NCI-H2107 (cell line): ENCODE data around the gene HASPIN.

Source experiments
- DNase-seq: peaks from one replicate; lab custom pipeline; 2025; lab: John Stamatoyannopoulos, UW

Gene HASPIN

DNA sequence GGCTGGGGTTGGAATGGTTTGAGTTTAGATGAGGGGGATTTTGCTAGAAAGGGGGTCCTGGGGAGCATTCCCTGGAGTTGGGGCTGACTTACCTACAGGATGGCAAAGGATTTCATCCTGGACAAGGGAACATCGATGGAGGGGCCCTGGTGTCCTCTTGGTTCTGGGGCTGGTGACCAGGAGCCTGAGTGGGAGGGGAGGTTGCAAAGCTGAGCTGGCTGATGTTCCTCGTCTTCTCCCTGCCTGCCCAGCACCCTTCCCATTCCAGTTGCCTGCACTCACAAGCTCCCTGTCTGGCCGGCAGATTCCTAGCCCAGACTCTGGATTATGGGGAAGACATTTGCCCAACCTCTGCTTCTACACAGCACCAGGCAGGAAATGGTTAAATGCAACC is 40.1 kb downstream of the HASPIN start:
- DNase-seq, result no peak

DNA sequence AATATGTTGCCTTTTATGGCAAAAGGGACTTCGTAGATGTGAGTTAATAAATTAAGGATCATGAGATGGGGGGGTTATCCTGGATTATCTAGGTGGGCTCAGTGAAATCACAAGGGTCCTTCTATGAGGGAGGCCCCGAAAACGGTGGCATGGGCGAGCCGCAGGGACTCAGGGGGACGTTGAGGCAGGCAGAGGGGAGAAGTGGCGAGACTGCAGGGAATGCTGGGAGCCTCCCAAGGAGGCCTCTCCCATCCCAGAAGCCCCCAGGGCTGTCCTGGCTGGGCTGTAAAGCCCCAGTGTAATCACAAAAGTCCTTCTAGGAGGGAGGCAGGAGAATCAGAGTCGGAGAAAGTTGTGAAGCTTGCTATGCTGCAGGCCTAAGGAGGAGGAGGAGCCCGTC is 42.3 kb downstream of the HASPIN start:
- DNase-seq, result no peak

DNA sequence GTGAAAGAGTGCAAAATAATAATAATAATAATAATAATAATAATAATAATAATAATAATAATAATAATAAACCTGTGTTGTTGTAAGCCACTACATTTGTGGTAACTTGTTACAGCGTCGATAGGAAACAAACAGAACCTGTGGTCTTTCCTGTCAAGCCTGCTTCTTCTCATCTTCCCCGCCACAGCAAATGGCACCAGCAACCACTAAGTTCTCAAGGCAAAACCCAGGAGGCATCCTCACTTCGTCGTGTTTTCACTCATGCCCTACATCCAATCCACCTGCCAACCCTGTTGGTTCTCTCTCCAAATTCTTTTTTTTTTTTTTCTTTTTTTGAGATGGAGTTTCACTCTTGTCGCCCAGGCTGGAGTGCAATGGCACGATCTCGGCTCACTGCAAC is 43.1 kb downstream of the HASPIN start:
- no peak for DNase-seq

DNA sequence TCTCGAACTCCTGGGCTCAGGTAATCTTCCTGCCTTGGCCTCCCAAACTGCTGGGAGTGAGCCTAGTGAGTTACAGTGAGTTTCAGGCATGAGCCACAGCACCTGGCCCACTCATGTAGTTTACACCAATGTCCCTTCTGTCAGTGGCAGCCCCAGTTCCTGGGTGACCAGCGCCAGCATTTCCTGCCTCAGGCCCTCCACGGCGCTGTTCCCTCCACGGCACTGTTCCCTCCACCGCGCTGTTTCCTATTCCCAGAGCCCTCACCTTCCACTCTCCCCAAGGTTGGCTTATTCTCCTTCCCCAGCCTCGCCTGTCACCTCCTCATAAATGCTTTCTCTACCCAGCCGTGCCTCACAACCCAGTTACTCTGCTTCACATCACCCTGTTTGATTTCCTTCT is 44.6 kb downstream of the HASPIN start:
- DNase-seq, result no peak

DNA sequence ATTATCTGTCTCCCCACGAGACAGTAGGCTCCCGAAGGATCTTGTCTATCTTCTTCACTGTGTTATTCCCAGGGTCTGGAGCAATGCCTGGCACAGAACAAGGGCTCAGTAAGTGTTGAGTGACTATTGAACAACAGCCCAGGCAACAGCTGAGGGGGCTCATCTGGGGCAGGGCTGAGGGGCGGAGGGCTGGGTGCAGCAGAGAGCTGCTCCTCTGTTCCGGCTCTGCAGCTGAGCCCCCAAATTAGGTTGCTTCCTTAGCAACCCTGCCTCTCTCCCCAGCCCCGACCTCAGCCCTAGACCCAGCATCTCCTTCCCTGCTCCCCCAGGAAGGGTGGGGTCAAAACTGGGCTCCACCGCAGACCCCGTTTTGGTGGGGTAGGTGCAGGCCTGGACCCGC is 45.1 kb downstream of the HASPIN start:
- no peak for DNase-seq

DNA sequence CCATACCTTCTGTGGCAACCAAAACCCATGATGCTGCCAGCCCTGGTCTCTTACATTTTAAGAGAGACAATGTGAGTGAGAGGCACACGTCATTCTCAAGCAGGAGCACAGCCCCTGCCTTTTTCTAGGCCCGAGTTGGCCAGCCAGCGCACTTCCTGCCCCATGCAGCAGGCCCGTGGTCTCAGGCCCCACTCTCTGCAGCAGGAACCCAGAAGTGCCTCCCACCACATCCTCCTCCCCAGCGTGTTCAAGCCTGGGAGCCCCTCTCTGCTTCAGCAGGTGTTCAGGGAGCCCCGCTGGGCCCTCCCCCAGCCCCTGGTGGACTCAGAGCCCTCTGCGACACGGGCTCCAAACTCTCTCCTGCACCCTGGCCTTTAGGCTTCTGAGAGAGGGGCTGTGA is 46.8 kb downstream of the HASPIN start:
- DNase-seq, result no peak

DNA sequence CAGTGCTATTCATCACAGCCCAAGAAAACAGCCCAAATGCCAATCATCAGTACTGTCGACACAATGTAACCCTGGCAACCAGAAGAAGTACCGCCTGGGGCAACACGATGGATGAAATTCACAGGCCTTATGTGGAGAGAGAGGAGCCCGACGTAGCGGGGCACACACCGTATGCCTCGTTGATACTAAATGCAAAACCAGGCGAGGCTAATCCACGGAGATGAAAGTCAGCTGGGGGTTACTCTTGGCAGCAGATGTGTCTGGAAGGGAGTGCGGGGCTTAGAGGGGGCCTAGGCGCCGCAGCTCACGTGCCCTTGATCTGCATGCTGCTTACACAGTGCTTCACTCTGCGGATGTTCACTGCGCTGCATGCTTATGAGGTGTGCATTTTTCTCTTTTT is 47.4 kb downstream of the HASPIN start:
- no peak for DNase-seq

DNA sequence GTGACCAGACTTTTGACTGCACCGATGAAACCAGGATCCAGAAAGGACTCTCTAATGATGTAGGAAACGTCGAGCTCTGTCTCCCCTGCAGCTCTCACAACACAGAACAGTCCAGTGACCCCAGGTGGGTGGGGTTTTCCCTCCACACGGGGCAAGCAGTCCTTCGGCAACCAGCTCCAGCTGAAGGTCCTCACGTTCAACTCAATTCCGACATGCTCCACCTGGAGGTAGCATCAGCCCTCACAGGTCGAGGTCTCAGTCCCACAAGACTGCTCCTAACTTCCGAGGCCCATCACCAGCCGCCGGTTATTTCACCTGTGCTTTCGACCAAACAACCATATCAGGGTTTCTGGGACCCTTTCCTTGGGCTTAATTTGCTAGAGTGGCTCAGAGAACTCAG is 49.1 kb downstream of the HASPIN start:
- DNase-seq, result no peak

DNA sequence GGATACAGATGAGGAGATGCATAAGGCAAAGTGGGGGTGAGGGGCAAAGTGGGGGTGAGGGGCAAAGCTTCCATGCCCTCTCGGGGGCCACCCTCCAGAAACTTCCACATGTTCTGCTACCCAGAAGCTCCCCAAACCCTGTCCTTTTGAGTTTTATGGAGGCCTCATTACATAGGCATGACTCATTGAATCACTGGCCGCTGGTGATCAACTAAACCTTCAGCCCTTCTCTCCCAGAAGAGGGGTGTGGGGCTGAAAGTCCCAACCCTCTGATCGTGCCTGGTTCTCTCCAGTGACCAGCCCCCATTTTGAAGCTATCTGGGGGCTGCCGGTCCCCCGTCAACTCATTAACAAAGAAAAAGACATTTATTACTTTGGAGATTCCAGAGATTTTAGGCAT is 49.8 kb downstream of the HASPIN start:
- no peak for DNase-seq

DNA sequence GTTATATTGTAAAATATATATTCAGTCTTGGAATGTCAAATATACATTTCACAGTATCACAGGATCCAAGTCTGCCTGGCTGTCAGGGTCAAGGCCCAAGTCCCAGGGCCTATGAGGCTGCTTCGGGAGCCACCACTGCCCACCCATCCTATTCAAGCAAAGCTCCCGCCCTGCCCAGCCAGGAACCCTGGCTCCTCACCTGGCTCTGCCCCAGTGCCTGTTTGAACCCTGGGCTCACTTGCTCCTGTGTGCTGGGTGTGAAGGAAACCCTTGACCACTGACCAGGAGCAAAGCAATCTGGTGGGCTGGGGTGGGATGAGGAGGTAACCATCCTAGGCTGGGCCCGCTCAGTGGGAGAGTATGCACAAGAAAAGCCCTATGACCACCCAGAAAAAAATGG is 50.3 kb downstream of the HASPIN start:
- no peak for DNase-seq
